ENCODE measurements around the gene RELN.
"Not testable (repeated sequence)": the region's sequence is repeated elsewhere in the genome, so short reads cannot be mapped to it uniquely, and the experiment has no call there.

DNA sequence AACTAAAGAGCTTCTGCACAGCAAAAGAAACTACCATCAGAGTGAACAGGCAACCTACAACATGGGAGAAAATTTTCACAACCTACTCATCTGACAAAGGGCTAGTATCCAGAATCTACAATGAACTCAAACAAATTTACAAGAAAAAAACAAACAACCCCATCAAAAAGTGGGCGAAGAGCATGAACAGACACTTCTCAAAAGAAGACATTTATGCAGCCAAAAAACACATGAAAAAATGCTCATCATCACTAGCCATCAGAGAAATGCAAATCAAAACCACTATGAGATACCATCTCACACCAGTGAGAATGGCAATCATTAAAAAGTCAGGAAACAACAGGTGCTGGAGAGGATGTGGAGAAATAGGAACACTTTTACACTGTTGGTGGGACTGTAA lies 78.4 kb downstream of the RELN start:
- not testable (repeated sequence) for TF ChIP-seq POLR2AphosphoS5 (IDR thresholded peaks at IDR 0.05; ENCODE audit: low read depth, low read length); PAX5 (IDR thresholded peaks at IDR 0.05; ENCODE audit: insufficient read depth, low read length, severe bottlenecking); POLR2A (IDR thresholded peaks at IDR 0.05; ENCODE audit: low read depth, low read length); SPI1 (IDR thresholded peaks at IDR 0.05; ENCODE audit: low read depth, low read length); TAF1 (IDR thresholded peaks at IDR 0.05; ENCODE audit: low read depth, low read length)
